ENCODE measurements around the gene FSD2.
"Not testable (repeated sequence)": the region's sequence is repeated elsewhere in the genome, so short reads cannot be mapped to it uniquely, and the experiment has no call there.

Gene FSD2

DNA sequence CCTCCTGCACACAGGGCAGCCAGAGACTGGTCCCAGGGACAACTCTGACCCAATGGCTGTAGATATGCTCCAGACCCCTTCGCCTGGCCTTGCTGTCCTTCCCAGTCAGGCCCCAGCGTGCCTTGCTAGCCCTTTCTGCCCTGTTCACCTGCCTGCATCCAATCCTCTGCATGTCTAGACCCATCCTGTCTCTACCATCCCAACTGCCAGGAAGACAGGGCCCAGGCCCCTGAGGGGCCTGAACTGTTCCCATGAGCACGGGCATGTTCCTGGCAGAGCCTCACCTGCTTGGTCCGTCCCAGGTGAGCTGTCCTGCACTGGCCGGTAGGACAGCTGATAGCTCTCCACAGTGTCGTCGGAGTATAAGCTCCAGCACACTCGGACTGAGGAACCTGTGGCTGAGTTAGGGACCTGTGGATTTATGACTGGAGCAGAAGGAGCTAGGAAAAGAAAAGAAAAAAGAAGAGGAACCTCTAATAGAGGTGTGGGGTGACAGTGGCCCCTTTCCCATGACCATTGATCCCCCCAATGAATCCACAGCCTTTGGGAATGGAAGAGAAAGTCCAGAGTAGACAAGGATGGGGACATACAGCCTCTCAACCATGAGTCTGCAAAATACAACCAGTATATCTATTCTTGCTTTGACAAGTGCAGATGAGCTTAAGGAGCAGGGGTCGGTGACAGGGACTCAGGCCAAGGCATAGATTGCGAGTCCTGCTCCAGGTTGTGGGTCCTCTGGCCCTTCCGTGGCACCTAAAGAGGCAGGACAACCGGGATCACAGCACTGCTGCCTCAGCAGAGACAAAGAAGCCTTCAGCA is 33.9 kb downstream of the FSD2 start:
- no peak overlapping the region for H3K4me3 ChIP-seq (ENCODE audit: low read depth in 1 of 5, low read length in 5 of 5)
- H3K36me3 ChIP-seq (ENCODE audit: control insufficient read depth in 5 of 5, insufficient read depth in 5 of 5, low read length in 5 of 5): peaks cover 0 to 5% (median 3%) of the 10 kb centered on the region in 5 donors
- no peaks in the 10 kb centered on the region for H3K27me3 ChIP-seq (ENCODE audit: control insufficient read depth in 5 of 5, insufficient read depth in 4 of 5, low read length in 5 of 5)
- no peaks in the 10 kb centered on the region for H3K4me1 ChIP-seq (ENCODE audit: control insufficient read depth in 5 of 5, insufficient read depth in 5 of 5, low read length in 5 of 5)
- no peaks in the 10 kb centered on the region for H3K9me3 ChIP-seq (ENCODE audit: control insufficient read depth in 5 of 5, low read length in 5 of 5)
- H3K9ac ChIP-seq (ENCODE audit: low read length in 5 of 5): no peak overlapping the region
- no peak overlapping the region for H3K27ac ChIP-seq (ENCODE audit: low read depth, low read length)

DNA sequence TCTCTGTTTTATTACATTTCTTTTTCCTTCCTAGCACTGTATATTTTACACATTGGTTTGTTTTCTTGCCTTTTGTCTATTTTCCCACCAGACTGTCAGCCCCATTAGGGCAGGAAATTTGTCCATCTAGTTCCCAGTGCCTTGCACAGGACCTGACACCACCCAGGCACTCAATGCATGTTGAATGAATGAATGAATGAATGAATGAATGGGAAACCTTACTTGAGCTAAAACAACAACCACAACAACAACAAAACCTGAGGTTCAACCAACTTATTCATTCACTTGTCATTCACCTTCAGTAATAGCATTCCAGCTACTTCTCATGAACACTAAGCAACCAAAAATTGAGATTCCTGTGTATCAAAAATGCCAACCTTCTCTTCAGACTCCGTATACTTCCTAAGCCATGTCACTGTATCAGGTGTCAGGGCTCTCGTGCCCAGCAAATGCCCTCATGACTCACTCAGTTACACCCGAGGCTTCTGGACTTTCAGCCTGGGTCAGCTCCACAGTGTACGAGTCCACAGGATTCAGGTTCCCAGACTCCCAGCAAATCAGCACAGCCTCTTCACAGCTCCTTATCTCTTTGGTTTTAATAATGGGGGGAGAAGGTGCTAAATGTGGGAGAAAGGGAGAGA is 37.3 kb downstream of the FSD2 start:
- no peak overlapping the region for H3K27ac ChIP-seq (ENCODE audit: low read depth, low read length)
- H3K4me3 ChIP-seq (ENCODE audit: low read depth in 1 of 5, low read length in 5 of 5): no peak overlapping the region
- H3K9ac ChIP-seq (ENCODE audit: low read length in 5 of 5): no peak overlapping the region
- no peaks in the 10 kb centered on the region for H3K27me3 ChIP-seq (ENCODE audit: control insufficient read depth in 5 of 5, insufficient read depth in 4 of 5, low read length in 5 of 5)
- H3K4me1 ChIP-seq (ENCODE audit: control insufficient read depth in 5 of 5, insufficient read depth in 5 of 5, low read length in 5 of 5): no peaks in the 10 kb centered on the region
- peaks cover 0 to 10% (median 8%) of the 10 kb centered on the region in 5 donors for H3K36me3 ChIP-seq (ENCODE audit: control insufficient read depth in 5 of 5, insufficient read depth in 5 of 5, low read length in 5 of 5)
- H3K9me3 ChIP-seq (ENCODE audit: control insufficient read depth in 5 of 5, low read length in 5 of 5): no peaks in the 10 kb centered on the region

DNA sequence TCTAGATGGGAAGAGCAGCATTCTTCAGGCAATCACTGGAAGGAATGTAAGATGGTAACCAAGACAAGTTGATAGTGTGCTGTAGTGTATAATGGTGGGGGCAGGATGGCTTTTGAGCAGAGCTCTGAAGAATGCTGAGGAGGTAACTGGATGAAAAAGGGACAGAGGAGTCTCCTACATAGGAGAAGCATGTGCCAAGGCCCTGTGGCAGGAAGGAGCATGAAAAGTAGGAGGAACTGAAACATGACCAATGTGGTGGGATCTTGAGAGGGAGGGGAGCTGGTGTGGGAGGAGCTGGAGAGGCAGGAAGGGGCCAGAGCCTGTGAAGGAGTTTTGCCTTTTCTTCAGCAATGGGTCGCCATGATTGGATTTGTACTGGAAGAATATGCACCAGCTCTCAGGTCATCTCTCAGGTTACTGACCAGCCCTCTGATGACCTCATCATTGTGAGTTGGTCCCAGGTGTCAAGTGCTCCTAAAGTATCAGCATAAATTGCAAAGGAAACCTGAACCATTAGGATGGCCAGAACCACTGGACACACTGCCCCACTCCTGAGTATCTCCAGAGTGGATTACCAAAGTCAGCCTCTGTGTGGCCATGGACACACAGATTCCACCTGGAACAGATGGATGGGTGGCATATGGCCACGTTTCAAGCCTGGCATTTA is 38.6 kb downstream of the FSD2 start:
- no peak overlapping the region for H3K27ac ChIP-seq (ENCODE audit: low read depth, low read length)
- H3K4me3 ChIP-seq (ENCODE audit: low read depth in 1 of 5, low read length in 5 of 5): no peak overlapping the region
- H3K4me1 ChIP-seq (ENCODE audit: control insufficient read depth in 5 of 5, insufficient read depth in 5 of 5, low read length in 5 of 5): no peaks in the 10 kb centered on the region
- H3K36me3 ChIP-seq (ENCODE audit: control insufficient read depth in 5 of 5, insufficient read depth in 5 of 5, low read length in 5 of 5): peaks cover 0 to 13% (median 10%) of the 10 kb centered on the region in 5 donors
- no peak overlapping the region for H3K9ac ChIP-seq (ENCODE audit: low read length in 5 of 5)
- no peaks in the 10 kb centered on the region for H3K27me3 ChIP-seq (ENCODE audit: control insufficient read depth in 5 of 5, insufficient read depth in 4 of 5, low read length in 5 of 5)
- H3K9me3 ChIP-seq (ENCODE audit: control insufficient read depth in 5 of 5, low read length in 5 of 5): no peaks in the 10 kb centered on the region

DNA sequence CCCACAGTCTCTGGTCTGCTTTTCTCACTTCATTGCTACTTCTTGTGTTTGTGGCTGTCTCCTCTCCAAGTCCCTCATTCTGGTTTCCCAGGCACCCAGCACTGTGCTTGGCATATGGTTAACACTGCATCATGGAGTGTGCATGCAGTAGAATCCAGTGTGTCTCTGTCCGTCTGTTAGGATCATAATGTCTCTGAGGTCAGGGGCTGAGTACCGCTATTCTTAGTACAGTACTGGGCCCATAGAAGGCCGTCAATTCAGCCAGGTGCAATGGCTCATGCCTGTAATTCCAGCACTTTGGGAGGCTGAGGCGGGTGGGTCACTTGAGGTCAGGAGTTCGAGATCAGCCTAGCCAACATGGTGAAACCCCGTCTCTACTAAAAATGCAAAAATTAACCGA is 39.7 kb downstream of the FSD2 start:
- not testable (repeated sequence) for H3K4me3 ChIP-seq (ENCODE audit: low read depth in 1 of 5, low read length in 5 of 5); H3K9me3 ChIP-seq (ENCODE audit: control insufficient read depth in 5 of 5, low read length in 5 of 5); H3K27ac ChIP-seq (ENCODE audit: low read depth, low read length); H3K4me1 ChIP-seq (ENCODE audit: control insufficient read depth in 5 of 5, insufficient read depth in 5 of 5, low read length in 5 of 5); H3K9ac ChIP-seq (ENCODE audit: low read length in 5 of 5); H3K27me3 ChIP-seq (ENCODE audit: control insufficient read depth in 5 of 5, insufficient read depth in 4 of 5, low read length in 5 of 5)
- H3K36me3 ChIP-seq (ENCODE audit: control insufficient read depth in 5 of 5, insufficient read depth in 5 of 5, low read length in 5 of 5): peaks cover 0 to 18% (median 15%) of the 10 kb centered on the region in 5 donors

DNA sequence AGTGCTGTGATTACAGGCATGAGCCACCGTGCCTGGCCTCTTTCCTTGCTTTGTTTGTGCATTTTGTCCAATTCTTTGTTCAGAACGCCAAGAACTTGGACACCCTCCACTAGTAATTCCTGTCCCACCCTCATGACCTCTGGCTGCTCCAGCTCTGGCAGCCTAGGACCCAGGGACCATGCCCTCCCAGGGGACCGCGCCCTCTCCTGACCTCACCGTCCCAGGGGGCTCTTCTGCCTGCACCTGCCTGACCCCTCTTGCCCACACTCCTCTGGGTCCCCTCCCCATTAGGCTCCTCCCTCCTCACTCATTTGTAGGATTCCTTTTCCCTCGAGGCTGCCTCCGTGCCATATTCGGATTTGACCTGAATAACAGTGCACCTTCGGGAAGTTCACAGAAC is 41.1 kb downstream of the FSD2 start:
- no peak overlapping the region for H3K27ac ChIP-seq (ENCODE audit: low read depth, low read length)
- no peak overlapping the region for H3K9ac ChIP-seq (ENCODE audit: low read length in 5 of 5)
- no peaks in the 10 kb centered on the region for H3K9me3 ChIP-seq (ENCODE audit: control insufficient read depth in 5 of 5, low read length in 5 of 5)

DNA sequence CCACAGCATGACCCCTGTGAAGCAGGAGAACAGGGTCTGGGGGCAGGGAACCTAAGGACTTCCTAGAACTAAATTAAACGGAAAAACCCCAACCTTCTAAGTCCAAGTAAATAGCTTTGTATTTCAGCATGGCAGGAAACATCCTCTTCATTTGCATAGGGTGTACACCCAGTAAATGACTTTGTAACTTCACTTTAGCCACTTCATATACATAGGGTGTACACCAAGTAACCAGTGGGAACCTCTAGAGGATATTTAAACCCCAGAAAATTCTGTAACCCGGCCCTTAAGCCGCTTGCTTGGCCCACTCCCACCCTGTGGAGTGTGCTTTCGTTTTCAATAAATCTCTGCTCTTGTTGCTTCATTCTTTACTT is 41.8 kb downstream of the FSD2 start:
- no peak overlapping the region for H3K27ac ChIP-seq (ENCODE audit: low read depth, low read length)
- H3K9ac ChIP-seq (ENCODE audit: low read length in 5 of 5): no peak overlapping the region
- no peaks in the 10 kb centered on the region for H3K9me3 ChIP-seq (ENCODE audit: control insufficient read depth in 5 of 5, low read length in 5 of 5)
- peaks cover 0 to 31% (median 22%) of the 10 kb centered on the region in 5 donors for H3K36me3 ChIP-seq (ENCODE audit: control insufficient read depth in 5 of 5, insufficient read depth in 5 of 5, low read length in 5 of 5)
- H3K4me1 ChIP-seq (ENCODE audit: control insufficient read depth in 5 of 5, insufficient read depth in 5 of 5, low read length in 5 of 5): no peaks in the 10 kb centered on the region
- no peaks in the 10 kb centered on the region for H3K27me3 ChIP-seq (ENCODE audit: control insufficient read depth in 5 of 5, insufficient read depth in 4 of 5, low read length in 5 of 5)
- no peak overlapping the region for H3K4me3 ChIP-seq (ENCODE audit: low read depth in 1 of 5, low read length in 5 of 5)

More for the DNA sequence above, 41.1 kb downstream of the FSD2 start:
- Histone ChIP-seq H3K27me3 (ENCODE audit: control insufficient read depth in 5 of 5, insufficient read depth in 4 of 5, low read length in 5 of 5) (no peaks in the 10 kb centered on the region), H3K4me1 (ENCODE audit: control insufficient read depth in 5 of 5, insufficient read depth in 5 of 5, low read length in 5 of 5) (no peaks in the 10 kb centered on the region), H3K4me3 (ENCODE audit: low read depth in 1 of 5, low read length in 5 of 5) (no peak overlapping the region), H3K36me3 (ENCODE audit: control insufficient read depth in 5 of 5, insufficient read depth in 5 of 5, low read length in 5 of 5) (peaks cover 0 to 28% (median 21%) of the 10 kb centered on the region in 5 donors)

DNA sequence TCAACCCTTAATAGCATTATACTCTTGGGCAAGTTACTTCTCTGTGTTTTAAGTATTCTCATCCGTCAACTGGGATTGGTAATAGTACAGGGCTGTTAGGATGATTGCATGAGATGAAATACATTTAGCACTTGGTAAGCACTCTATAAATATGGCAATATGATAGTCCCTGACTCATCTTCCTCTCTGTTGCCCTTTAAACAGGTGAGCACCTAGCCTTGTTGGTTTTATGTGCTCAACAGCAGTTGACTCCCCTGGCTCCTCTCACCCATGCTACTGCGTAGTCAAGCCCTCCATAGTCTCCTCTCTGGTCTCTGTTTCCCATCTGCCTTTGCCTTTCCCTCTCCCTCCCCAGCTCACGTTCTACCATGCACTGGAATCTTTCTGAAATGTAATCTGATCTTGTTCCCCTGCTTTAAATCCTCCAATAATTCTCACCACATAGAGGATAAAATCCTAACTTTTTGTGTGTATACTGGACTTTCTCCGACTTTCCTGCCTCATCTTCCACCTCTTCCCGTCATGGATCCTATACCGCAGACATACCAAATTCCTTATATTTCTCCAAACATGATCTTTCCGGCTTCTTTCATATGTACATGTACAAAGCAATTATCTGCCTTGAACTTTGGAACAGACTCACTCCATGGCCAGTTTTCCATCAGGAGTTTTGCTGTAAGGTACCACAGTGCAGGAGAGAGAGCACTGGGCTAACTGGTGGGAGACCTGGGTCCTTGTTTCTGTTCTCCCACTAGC is 42.3 kb downstream of the FSD2 start:
- H3K4me3 ChIP-seq (ENCODE audit: low read depth in 1 of 5, low read length in 5 of 5): no peak overlapping the region
- H3K27me3 ChIP-seq (ENCODE audit: control insufficient read depth in 5 of 5, insufficient read depth in 4 of 5, low read length in 5 of 5): no peaks in the 10 kb centered on the region
- no peak overlapping the region for H3K27ac ChIP-seq (ENCODE audit: low read depth, low read length)
- H3K9ac ChIP-seq (ENCODE audit: low read length in 5 of 5): no peak overlapping the region
- H3K4me1 ChIP-seq (ENCODE audit: control insufficient read depth in 5 of 5, insufficient read depth in 5 of 5, low read length in 5 of 5): no peaks in the 10 kb centered on the region
- peaks cover 2 to 36% (median 28%) of the 10 kb centered on the region in 5 donors for H3K36me3 ChIP-seq (ENCODE audit: control insufficient read depth in 5 of 5, insufficient read depth in 5 of 5, low read length in 5 of 5)
- no peaks in the 10 kb centered on the region for H3K9me3 ChIP-seq (ENCODE audit: control insufficient read depth in 5 of 5, low read length in 5 of 5)

DNA sequence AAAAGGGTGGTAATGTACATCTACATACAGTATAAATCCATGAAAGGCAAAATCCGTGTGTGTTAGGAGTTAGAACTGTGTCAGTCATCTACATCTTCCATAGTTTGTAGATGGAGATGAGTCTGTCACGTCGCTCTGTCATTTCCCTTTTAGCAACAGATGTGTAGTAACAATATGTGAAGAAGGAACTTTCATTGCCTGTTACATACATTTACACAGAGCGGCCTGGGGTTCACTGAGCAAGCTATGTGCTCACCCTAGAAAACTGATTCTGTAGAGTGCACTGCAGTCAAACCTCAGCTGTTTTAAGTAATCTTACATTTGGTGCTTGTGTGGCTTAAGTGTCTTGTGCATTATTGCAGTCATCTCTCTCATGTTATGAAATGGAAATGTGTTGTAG is 54.6 kb downstream of the FSD2 start:
- Histone ChIP-seq H3K4me3 (ENCODE audit: low read depth in 1 of 5, low read length in 5 of 5) (peak overlapping the region; percentile 95 to 100 (median 98)), H3K9me3 (ENCODE audit: control insufficient read depth in 5 of 5, low read length in 5 of 5) (no peaks in the 10 kb centered on the region), H3K9ac (ENCODE audit: low read length in 5 of 5) (peak overlapping the region in 4 of 5 donors; percentile 87 to 97 (median 92)), H3K27me3 (ENCODE audit: control insufficient read depth in 5 of 5, insufficient read depth in 4 of 5, low read length in 5 of 5) (no peaks in the 10 kb centered on the region), H3K36me3 (ENCODE audit: control insufficient read depth in 5 of 5, insufficient read depth in 5 of 5, low read length in 5 of 5) (peaks cover 18 to 29% (median 23%) of the 10 kb centered on the region in 5 donors), H3K27ac (ENCODE audit: low read depth, low read length) (peak overlapping the region; percentile 90), H3K4me1 (ENCODE audit: control insufficient read depth in 5 of 5, insufficient read depth in 5 of 5, low read length in 5 of 5) (peaks cover 2 to 26% (median 20%) of the 10 kb centered on the region in 5 donors)

DNA sequence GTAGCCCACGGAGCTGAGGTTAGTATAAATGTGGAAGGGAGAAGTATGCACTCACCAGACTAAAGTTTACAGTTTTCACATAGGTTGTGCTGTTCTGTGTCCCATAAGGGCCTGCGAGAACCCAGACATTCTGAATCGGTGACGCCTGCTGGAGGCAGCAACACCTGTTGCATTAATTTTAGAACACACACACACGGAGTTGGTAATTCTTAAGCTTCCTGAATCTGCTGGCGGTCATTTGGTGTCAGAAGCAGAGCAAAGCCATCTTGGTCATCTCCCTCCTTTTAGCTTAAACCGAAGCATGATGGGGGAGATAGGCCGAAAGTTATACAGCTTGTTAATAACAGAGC is 55.1 kb downstream of the FSD2 start:
- Histone ChIP-seq H3K9me3 (ENCODE audit: control insufficient read depth in 5 of 5, low read length in 5 of 5) (no peaks in the 10 kb centered on the region), H3K4me3 (ENCODE audit: low read depth in 1 of 5, low read length in 5 of 5) (peak overlapping the region; percentile 95 to 100 (median 98)), H3K27me3 (ENCODE audit: control insufficient read depth in 5 of 5, insufficient read depth in 4 of 5, low read length in 5 of 5) (no peaks in the 10 kb centered on the region), H3K27ac (ENCODE audit: low read depth, low read length) (peak overlapping the region; percentile 90), H3K36me3 (ENCODE audit: control insufficient read depth in 5 of 5, insufficient read depth in 5 of 5, low read length in 5 of 5) (peaks cover 14 to 24% (median 18%) of the 10 kb centered on the region in 5 donors), H3K9ac (ENCODE audit: low read length in 5 of 5) (peak overlapping the region; percentile 65 to 97 (median 91)), H3K4me1 (ENCODE audit: control insufficient read depth in 5 of 5, insufficient read depth in 5 of 5, low read length in 5 of 5) (peaks cover 2 to 26% (median 20%) of the 10 kb centered on the region in 5 donors)
